ENCODE data around the gene ZNF664. TPM values are rescaled to one million over a fixed set of nuclear protein-coding genes. Genes with fewer than 3 reads are reported as not detected.

The ZNF664 gene
- total and polyA plus RNA-seq, 2 of the 8 experiments (the other 6 are each of a cell fraction or from before 2014, with no cell fraction given), result 22.8 to 51.4 TPM

- Histone ChIP-seq H3K4me2 (ENCODE audit: insufficient read depth in 1 of 2, low read depth in 2 of 2, low read length in 2 of 2) (no peak overlapping the region), H3K9me3 (ENCODE audit: insufficient read depth in 2 of 2, low read depth in 1 of 2, low read length in 1 of 2) (peaks cover 9 to 16% of the 10 kb centered on the region in 2 experiments), H3K4ac (replicated peaks; ENCODE audit: insufficient read length, low read depth, low read length) (no peak overlapping the region), H3K18ac (ENCODE audit: extremely low read depth, low read length) (no peak overlapping the region; the same call in 1 of the 2 replicates), H4K91ac (replicated peaks; ENCODE audit: insufficient read length, low read length) (no peak overlapping the region), H3K23me2 (ENCODE audit: low read depth, low read length) (no peaks in the 10 kb centered on the region), H2BK5ac (ENCODE audit: low read depth, low read length) (peak overlapping the region; percentile 60; the same call in 1 of the 2 replicates), H3K27me3 (replicated peaks in 1 of 4; ENCODE audit: control insufficient read depth in 3 of 4, extremely low read depth in 1 of 4, insufficient read depth in 3 of 4, low read length in 3 of 4) (no peaks in the 10 kb centered on the region), H3K79me2 (ENCODE audit: control insufficient read depth in 1 of 2, insufficient read depth in 2 of 2, low read length in 2 of 2) (no peaks in the 10 kb centered on the region), H3K14ac (ENCODE audit: insufficient read length) (no peak overlapping the region), H3K23ac (ENCODE audit: insufficient read length) (no peak overlapping the region), H4K20me1 (replicated peaks in 1 of 2; ENCODE audit: control insufficient read depth in 1 of 2, insufficient read depth in 2 of 2, low read length in 2 of 2) (no peaks in the 10 kb centered on the region), H2AK5ac (ENCODE audit: low read depth, low read length) (no peak overlapping the region), H2BK15ac (ENCODE audit: low read length) (peak overlapping the region; percentile 88; the same call in 1 of the 2 replicates), H3K27ac (ENCODE audit: low read depth, low read length) (no peak overlapping the region), H2AFZ (ENCODE audit: low read length) (no peak overlapping the region; the same call in 1 of the 2 replicates), H3K79me1 (ENCODE audit: low read depth, low read length) (no peaks in the 10 kb centered on the region), H3K9ac (replicated peaks in 1 of 4; ENCODE audit: extremely low read depth in 1 of 4, low read depth in 3 of 4, low read length in 3 of 4) (no peak overlapping the region), H3K36me3 (ENCODE audit: control insufficient read depth in 2 of 4, insufficient read depth in 4 of 4, low read length in 3 of 4) (0 out of 8 replicates have a peak, but pooled peaks cover 0 to 3% (median 0%) of the 10 kb centered on the region in 4 experiments), H2BK20ac (ENCODE audit: low read length) (no peak overlapping the region), H3K4me3 (ENCODE audit: extremely low read depth in 1 of 4, insufficient read depth in 2 of 4, low read depth in 3 of 4, low read length in 4 of 4) (no peak overlapping the region), H4K5ac (ENCODE audit: insufficient read length, low read depth, low read length) (no peak overlapping the region), H3K4me1 (replicated peaks in 1 of 4; ENCODE audit: control insufficient read depth in 3 of 4, insufficient read depth in 4 of 4, low read length in 3 of 4) (no peaks in the 10 kb centered on the region; a peak in 2 of 7 replicates), H3K56ac (replicated peaks; ENCODE audit: insufficient read length, low read depth, low read length) (no peak overlapping the region), H2BK120ac (replicated peaks; ENCODE audit: low read depth, low read length) (no peak overlapping the region), H4K8ac (ENCODE audit: extremely low read depth, insufficient read depth, low read length) (no peak overlapping the region), H2BK12ac (ENCODE audit: low read depth, low read length) (peak overlapping the region; percentile 68; the same call in 1 of the 2 replicates)
- DNase-seq (ENCODE audit: low read depth in 1 of 2, low spot score in 2 of 2), result no peak
- ChIA-PET POLR2A (ENCODE audit: partially characterized antibody) (interaction anchor here (1.0 to 1.2 kb wide), 2 partner anchors 10 to 97 kb away, joined by 3 to 4 read pairs; no protein-coding TSS in a partner anchor), CTCF (ENCODE audit: partially characterized antibody) (interaction anchor here (0.9 to 4.5 kb wide), 16 partner anchors 9 to 728 kb away, joined by 3 to 39 read pairs (median 3); no protein-coding TSS in a partner anchor)
- FAIRE-seq, result no peak
- 91% methylated on average over 8 of the region's 8 CpGs; no CpG with 5 or more reads in 1 of the 2 experiments for WGBS, 2 experiments (ENCODE audit: extremely low coverage in 1 of 2, insufficient coverage in 1 of 2, insufficient read length in 1 of 2, insufficient replicate concordance in 2 of 2, low coverage in 1 of 2, low lambda C conversion rate in 2 of 2, missing lambda C conversion rate in 1 of 2)
- TF ChIP-seq CTCF (IDR thresholded peaks at IDR 0.05; ENCODE audit: control extremely low read depth in 1 of 3, insufficient read depth in 1 of 3, low read depth in 1 of 3, low read length in 3 of 3), result peak in 2 of 3 experiments; percentile 7 to 33; a peak in 2 of 4 replicates
- no peak for TF ChIP-seq SP1 (IDR thresholded peaks at IDR 0.05; ENCODE audit: low read depth, low read length)
Measured at GRCh38 chr12:124044021-124044420, 71.0 kb downstream of the ZNF664 start.
